Measurements from ENCODE around the gene EIF4A3. TPM values are rescaled to one million over a fixed set of nuclear protein-coding genes. Genes with fewer than 3 reads are reported as not detected.

The EIF4A3 gene
- polyA plus RNA-seq, 2 of the 4 experiments (the other 2 are of a cell fraction): 181 to 189 TPM

DNA sequence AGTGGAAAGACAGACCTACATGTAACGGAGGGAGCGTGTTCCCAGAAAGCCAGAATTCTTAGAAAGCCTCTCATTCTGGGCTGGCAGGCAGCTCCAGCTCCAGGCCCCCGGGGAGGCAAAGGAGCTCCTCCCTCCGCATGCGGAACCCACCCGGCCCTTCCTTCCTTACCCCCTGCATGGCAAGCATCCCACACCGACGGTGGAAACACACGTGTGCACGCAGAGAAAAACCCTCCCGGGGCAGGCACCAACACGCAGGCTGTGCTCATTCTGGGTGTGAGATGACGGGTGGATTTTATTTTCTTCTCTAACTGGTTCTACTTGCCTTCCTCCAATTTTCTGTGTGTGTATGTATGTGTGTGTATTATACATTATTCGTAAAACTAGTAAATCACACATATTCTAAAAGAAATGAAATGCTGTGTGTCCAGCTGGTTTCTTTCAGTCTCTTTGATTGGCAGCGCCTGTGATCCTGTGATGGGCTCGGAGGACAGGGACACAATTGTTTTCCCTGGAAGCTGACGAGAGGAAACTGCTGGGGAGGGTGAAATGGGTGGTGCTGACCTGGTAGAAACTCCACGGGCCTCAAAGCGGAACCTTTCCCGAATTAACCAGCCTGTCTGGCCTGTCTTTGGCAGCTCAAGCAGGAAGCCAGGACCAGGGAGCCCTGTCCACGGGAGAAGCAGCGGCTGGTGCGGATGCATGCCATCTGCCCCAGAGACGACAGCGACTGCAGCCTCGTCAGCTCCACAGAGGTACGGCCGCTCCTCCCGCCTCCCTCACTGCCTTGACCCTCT, 45.1 kb upstream of the EIF4A3 start:
- H3K9me3 ChIP-seq: peaks cover 6% of the 10 kb centered on the region; the same call in 1 of the 3 replicates
- H3K4me2 ChIP-seq: no peak overlapping the region
- POLR2A ChIA-PET: no interaction called here
- no peak for FAIRE-seq
- no peak overlapping the region for H3K27ac ChIP-seq
- 86% methylated on average over 29 of the region's 29 CpGs for WGBS (ENCODE audit: missing lambda C conversion rate)
- ATAC-seq: no peak
- DNase-seq (ENCODE audit: low read depth in 1 of 2, low spot score in 1 of 2): no peak
- TF ChIP-seq, protein P1, sequence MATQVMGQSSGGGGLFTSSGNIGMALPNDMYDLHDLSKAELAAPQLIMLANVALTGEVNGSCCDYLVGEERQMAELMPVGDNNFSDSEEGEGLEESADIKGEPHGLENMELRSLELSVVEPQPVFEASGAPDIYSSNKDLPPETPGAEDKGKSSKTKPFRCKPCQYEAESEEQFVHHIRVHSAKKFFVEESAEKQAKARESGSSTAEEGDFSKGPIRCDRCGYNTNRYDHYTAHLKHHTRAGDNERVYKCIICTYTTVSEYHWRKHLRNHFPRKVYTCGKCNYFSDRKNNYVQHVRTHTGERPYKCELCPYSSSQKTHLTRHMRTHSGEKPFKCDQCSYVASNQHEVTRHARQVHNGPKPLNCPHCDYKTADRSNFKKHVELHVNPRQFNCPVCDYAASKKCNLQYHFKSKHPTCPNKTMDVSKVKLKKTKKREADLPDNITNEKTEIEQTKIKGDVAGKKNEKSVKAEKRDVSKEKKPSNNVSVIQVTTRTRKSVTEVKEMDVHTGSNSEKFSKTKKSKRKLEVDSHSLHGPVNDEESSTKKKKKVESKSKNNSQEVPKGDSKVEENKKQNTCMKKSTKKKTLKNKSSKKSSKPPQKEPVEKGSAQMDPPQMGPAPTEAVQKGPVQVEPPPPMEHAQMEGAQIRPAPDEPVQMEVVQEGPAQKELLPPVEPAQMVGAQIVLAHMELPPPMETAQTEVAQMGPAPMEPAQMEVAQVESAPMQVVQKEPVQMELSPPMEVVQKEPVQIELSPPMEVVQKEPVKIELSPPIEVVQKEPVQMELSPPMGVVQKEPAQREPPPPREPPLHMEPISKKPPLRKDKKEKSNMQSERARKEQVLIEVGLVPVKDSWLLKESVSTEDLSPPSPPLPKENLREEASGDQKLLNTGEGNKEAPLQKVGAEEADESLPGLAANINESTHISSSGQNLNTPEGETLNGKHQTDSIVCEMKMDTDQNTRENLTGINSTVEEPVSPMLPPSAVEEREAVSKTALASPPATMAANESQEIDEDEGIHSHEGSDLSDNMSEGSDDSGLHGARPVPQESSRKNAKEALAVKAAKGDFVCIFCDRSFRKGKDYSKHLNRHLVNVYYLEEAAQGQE (IDR thresholded peaks at IDR 0.05): no peak
- TF ChIP-seq POLR2AphosphoS2 (conservative IDR thresholded peaks at IDR 0.05; ENCODE audit: low read length): no peak
- no peak for TF ChIP-seq MAZ (IDR thresholded peaks at IDR 0.05; ENCODE audit: borderline replicate concordance, low read depth, low read length)
- TF ChIP-seq EHMT2 (IDR thresholded peaks at IDR 0.05; ENCODE audit: low read depth): no peak
- TF ChIP-seq, protein P2, sequence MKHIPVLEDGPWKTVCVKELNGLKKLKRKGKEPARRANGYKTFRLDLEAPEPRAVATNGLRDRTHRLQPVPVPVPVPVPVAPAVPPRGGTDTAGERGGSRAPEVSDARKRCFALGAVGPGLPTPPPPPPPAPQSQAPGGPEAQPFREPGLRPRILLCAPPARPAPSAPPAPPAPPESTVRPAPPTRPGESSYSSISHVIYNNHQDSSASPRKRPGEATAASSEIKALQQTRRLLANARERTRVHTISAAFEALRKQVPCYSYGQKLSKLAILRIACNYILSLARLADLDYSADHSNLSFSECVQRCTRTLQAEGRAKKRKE (CRISPR knock-in tag; IDR thresholded peaks at IDR 0.05; ENCODE audit: low read depth): no peak
- CTCF ChIA-PET: interaction anchor here (0.8 to 2.4 kb wide), 9 partner anchors 9 to 110 kb away, joined by 3 to 8 read pairs (median 5); partner anchors contain the start of gene GAA
- H3K4me3 ChIP-seq: no peak overlapping the region
- H3K4me1 ChIP-seq: peaks cover 12% of the 10 kb centered on the region

DNA sequence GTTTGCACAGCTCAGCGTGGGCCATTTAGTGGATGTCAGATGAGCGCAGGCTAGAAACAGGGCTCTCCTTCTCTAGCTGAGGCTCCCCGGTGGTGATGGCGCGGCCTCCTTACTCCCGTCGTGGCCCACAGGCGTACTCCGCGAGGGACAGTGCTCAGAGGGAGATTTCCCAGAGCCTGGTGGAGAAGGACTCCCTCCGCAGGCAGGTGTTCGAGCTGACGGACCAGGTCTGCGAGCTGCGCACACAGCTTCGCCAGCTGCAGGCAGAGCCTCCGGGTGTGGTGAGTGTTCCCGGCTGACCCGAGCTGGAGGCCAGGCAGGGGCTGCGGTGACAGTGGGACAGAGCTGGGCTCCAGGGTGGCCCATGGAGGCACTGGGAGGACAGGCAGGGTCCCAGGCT, 44.3 kb upstream of the EIF4A3 start:
- no peak for TF ChIP-seq HOXB5 (CRISPR knock-in tag; IDR thresholded peaks at IDR 0.05)
- TF ChIP-seq CHD2 (IDR thresholded peaks at IDR 0.05; ENCODE audit: low read length, partially characterized antibody): no peak
- no peak for TF ChIP-seq NPAS2 (CRISPR knock-in tag; IDR thresholded peaks at IDR 0.05; ENCODE audit: borderline replicate concordance)
- TF ChIP-seq FOSB (CRISPR knock-in tag; IDR thresholded peaks at IDR 0.05): no peak
- no peak for TF ChIP-seq EHMT2 (IDR thresholded peaks at IDR 0.05; ENCODE audit: low read depth)
- TF ChIP-seq JUN (IDR thresholded peaks at IDR 0.05): no peak
- TF ChIP-seq PHF8 (IDR thresholded peaks at IDR 0.05; ENCODE audit: borderline replicate concordance, low read depth): no peak
- TF ChIP-seq TP53 (CRISPR knock-in tag; IDR thresholded peaks at IDR 0.05): no peak
- TF ChIP-seq MYC (IDR thresholded peaks at IDR 0.05; ENCODE audit: borderline replicate concordance, low read length): no peak
- no peak for TF ChIP-seq RCOR1 (IDR thresholded peaks at IDR 0.05; ENCODE audit: low read depth, low read length)
- no peak for TF ChIP-seq RFX5 (IDR thresholded peaks at IDR 0.05)
- no peak overlapping the region for H3K27ac ChIP-seq
- H3K4me1 ChIP-seq: peaks cover 15% of the 10 kb centered on the region
- ChIA-PET CTCF (interaction anchor here (0.8 to 2.4 kb wide), 8 partner anchors 8 to 109 kb away, joined by 3 to 8 read pairs (median 5); partner anchors contain the start of gene GAA), POLR2A (no interaction called here)
- H3K4me3 ChIP-seq: no peak overlapping the region
- FAIRE-seq (no peak), ATAC-seq (no peak), DNase-seq (ENCODE audit: low read depth in 1 of 2, low spot score in 1 of 2) (no peak)
- no peak overlapping the region for H3K4me2 ChIP-seq
- peaks cover 4% of the 10 kb centered on the region; the same call in 1 of the 3 replicates for H3K9me3 ChIP-seq
- WGBS (ENCODE audit: missing lambda C conversion rate): 89% methylated on average over 20 of the region's 20 CpGs

DNA sequence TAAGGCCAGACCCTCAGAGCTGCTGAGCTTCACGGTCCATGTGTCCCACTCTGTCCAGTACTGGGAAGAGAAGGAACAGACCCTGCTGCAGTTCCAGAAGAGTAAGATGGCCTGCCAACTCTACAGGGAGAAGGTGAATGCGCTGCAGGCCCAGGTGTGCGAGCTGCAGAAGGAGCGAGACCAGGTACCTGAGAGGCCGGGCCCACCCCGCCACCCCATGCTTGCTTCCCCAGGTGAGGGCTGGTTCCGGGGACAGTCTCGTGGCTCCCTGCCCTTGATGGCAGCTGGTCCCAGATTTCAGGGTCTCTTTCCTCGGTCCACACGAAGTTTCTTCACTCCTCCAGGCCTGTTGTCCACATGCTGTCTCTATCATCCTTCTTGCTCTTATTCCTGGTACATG, 43.8 kb upstream of the EIF4A3 start:
- no peak for TF ChIP-seq TFCP2L1 (CRISPR knock-in tag; IDR thresholded peaks at IDR 0.05)
- no peak for TF ChIP-seq TP53 (CRISPR knock-in tag; IDR thresholded peaks at IDR 0.05)
- TF ChIP-seq, protein P3, sequence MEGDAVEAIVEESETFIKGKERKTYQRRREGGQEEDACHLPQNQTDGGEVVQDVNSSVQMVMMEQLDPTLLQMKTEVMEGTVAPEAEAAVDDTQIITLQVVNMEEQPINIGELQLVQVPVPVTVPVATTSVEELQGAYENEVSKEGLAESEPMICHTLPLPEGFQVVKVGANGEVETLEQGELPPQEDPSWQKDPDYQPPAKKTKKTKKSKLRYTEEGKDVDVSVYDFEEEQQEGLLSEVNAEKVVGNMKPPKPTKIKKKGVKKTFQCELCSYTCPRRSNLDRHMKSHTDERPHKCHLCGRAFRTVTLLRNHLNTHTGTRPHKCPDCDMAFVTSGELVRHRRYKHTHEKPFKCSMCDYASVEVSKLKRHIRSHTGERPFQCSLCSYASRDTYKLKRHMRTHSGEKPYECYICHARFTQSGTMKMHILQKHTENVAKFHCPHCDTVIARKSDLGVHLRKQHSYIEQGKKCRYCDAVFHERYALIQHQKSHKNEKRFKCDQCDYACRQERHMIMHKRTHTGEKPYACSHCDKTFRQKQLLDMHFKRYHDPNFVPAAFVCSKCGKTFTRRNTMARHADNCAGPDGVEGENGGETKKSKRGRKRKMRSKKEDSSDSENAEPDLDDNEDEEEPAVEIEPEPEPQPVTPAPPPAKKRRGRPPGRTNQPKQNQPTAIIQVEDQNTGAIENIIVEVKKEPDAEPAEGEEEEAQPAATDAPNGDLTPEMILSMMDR (IDR thresholded peaks at IDR 0.05): no peak
- TF ChIP-seq ZC3H11A (IDR thresholded peaks at IDR 0.05): no peak
- no peak for TF ChIP-seq MAFK (IDR thresholded peaks at IDR 0.05; ENCODE audit: partially characterized antibody)
- TF ChIP-seq ZNF302 (CRISPR knock-in tag; IDR thresholded peaks at IDR 0.05): no peak
- TF ChIP-seq EHF (CRISPR knock-in tag; IDR thresholded peaks at IDR 0.05): no peak
- TF ChIP-seq, protein P4, sequence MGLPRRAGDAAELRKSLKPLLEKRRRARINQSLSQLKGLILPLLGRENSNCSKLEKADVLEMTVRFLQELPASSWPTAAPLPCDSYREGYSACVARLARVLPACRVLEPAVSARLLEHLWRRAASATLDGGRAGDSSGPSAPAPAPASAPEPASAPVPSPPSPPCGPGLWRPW (IDR thresholded peaks at IDR 0.05): no peak
- ChIA-PET POLR2A (no interaction called here), CTCF (interaction anchor here (0.9 to 2.4 kb wide), 7 partner anchors 11 to 108 kb away, joined by 3 to 8 read pairs (median 5); partner anchors contain the start of gene GAA)
- Histone ChIP-seq H3K27ac (no peak overlapping the region), H3K4me3 (no peak overlapping the region), H3K4me2 (no peak overlapping the region), H3K9me3 (no peaks in the 10 kb centered on the region), H3K4me1 (peaks cover 15% of the 10 kb centered on the region)
- ATAC-seq: no peak
- 83% methylated on average over 10 of the region's 10 CpGs for WGBS (ENCODE audit: missing lambda C conversion rate)
- no peak for FAIRE-seq
- no peak for DNase-seq (ENCODE audit: low read depth in 1 of 2, low spot score in 1 of 2)
